ENCODE results near the gene POLR2H.

Gene POLR2H

GRCh38 chr3:184375747-184376461, 14.4 kb downstream of the POLR2H start:
- no peak for DNase-seq

- DNase-seq: no peak
Measured at GRCh38 chr3:184377374-184377773, 15.9 kb downstream of the POLR2H start.

GRCh38 chr3:184377882-184378445, 16.5 kb downstream of the POLR2H start, which contains the start of gene THPO:
THPO (minus strand) TSS chr3:184378207; CDS start chr3:184376259, 1,948 bp downstream.
- no peak for DNase-seq

- DNase-seq: no peak
Measured at GRCh38 chr3:184378651-184379357, 17.3 kb downstream of the POLR2H start.

- DNase-seq: no peak
Measured at GRCh38 chr3:184379358-184380184, 18.1 kb downstream of the POLR2H start, which contains the start of gene CHRD. CHRD (plus strand) TSS chr3:184380054; CDS start chr3:184380319, 265 bp downstream.

- no peak for DNase-seq
Measured at GRCh38 chr3:184380185-184380626, 18.7 kb downstream of the POLR2H start.

GRCh38 chr3:184380627-184381260, 19.2 kb downstream of the POLR2H start:
- DNase-seq: no peak

- no peak for DNase-seq
Measured at GRCh38 chr3:184381261-184382224, 20.0 kb downstream of the POLR2H start.

GRCh38 chr3:184382326-184383032, 21.0 kb downstream of the POLR2H start:
- no peak for DNase-seq

- DNase-seq: no peak
Measured at GRCh38 chr3:184383033-184383740, 21.7 kb downstream of the POLR2H start.

GRCh38 chr3:184384342-184384741, 22.8 kb downstream of the POLR2H start:
- DNase-seq: no peak

GRCh38 chr3:184384856-184385422, 23.4 kb downstream of the POLR2H start:
- DNase-seq: no peak

GRCh38 chr3:184386047-184386806, 24.7 kb downstream of the POLR2H start:
- DNase-seq: no peak

GRCh38 chr3:184387174-184387714, 25.7 kb downstream of the POLR2H start:
- DNase-seq: no peak

GRCh38 chr3:184388164-184388935, 26.8 kb downstream of the POLR2H start:
- DNase-seq: no peak

GRCh38 chr3:184388936-184389230, 27.4 kb downstream of the POLR2H start:
- no peak for DNase-seq

GRCh38 chr3:184389384-184389783, 27.9 kb downstream of the POLR2H start:
- DNase-seq: no peak

All from activated gamma-delta T cell treated with Interleukin-2 at 50 U/mL for 16 hours (primary cell).